ENCODE results near the gene L3MBTL1. TPM values are rescaled to one million over a fixed set of nuclear protein-coding genes. Genes with fewer than 3 reads are reported as not detected.
"Not testable (repeated sequence)": the region's sequence is repeated elsewhere in the genome, so short reads cannot be mapped to it uniquely, and the experiment has no call there.

Gene L3MBTL1
- polyA plus RNA-seq, 10 donors = 3.8 to 12.2 (median 6.3) TPM

- DNase-seq = not testable (repeated sequence)
Observed at GRCh38 chr20:43502021-43502420, 5.5 kb upstream of the L3MBTL1 start.

GRCh38 chr20:43506238-43506637, 1.3 kb upstream of the L3MBTL1 start:
- no peak for DNase-seq

- no peak for DNase-seq
Observed at GRCh38 chr20:43508106-43508505, 609 bp downstream of the L3MBTL1 start.

- DNase-seq = peak in 1 of 3 donors; percentile 20
Observed at GRCh38 chr20:43508604-43509040, 1.1 kb downstream of the L3MBTL1 start.

- DNase-seq = no peak
Observed at GRCh38 chr20:43511879-43512278, 4.4 kb downstream of the L3MBTL1 start.

- DNase-seq = peak in 1 of 3 donors; percentile 9
Observed at GRCh38 chr20:43513372-43513930, 6.0 kb downstream of the L3MBTL1 start.

GRCh38 chr20:43513931-43514647, 6.6 kb downstream of the L3MBTL1 start:
- DNase-seq = peak; percentile 91 to 96 (median 94)

- DNase-seq = no peak
Observed at GRCh38 chr20:43514648-43514999, 7.1 kb downstream of the L3MBTL1 start.

- no peak for DNase-seq
Observed at GRCh38 chr20:43515628-43516027, 8.1 kb downstream of the L3MBTL1 start.

- DNase-seq = no peak
Observed at GRCh38 chr20:43516251-43516824, 8.8 kb downstream of the L3MBTL1 start.

GRCh38 chr20:43520074-43520630, 12.7 kb downstream of the L3MBTL1 start:
- DNase-seq = no peak

- no peak for DNase-seq
Observed at GRCh38 chr20:43525021-43525420, 17.5 kb downstream of the L3MBTL1 start.

GRCh38 chr20:43528258-43528875, 20.9 kb downstream of the L3MBTL1 start:
- no peak for DNase-seq

GRCh38 chr20:43529051-43529450, 21.6 kb downstream of the L3MBTL1 start:
- DNase-seq = no peak

GRCh38 chr20:43529457-43530153, 22.1 kb downstream of the L3MBTL1 start:
- DNase-seq = no peak

- DNase-seq = no peak
Observed at GRCh38 chr20:43530321-43531090, 23.0 kb downstream of the L3MBTL1 start.

- no peak for DNase-seq
Observed at GRCh38 chr20:43531091-43531443, 23.6 kb downstream of the L3MBTL1 start.

- DNase-seq = no peak
Observed at GRCh38 chr20:43532416-43533055, 25.0 kb downstream of the L3MBTL1 start.

GRCh38 chr20:43533060-43533459, 25.6 kb downstream of the L3MBTL1 start:
- no peak for DNase-seq

GRCh38 chr20:43534016-43534415, 26.5 kb downstream of the L3MBTL1 start:
- no peak for DNase-seq
